GM18520 (cell line): ENCODE data around the gene MFRP.
A peak's percentile ranks its signal among the peaks of the same experiment; 100 is the strongest.
"Not testable (repeated sequence)": the region's sequence is repeated elsewhere in the genome, so short reads cannot be mapped to it uniquely, and the experiment has no call there.

Experiments
- ATAC-seq: cut with Tn5 transposase; IDR thresholded peaks from one replicate; pipeline ENCODE4 v1.9.1; 2021; ENCODE audit not compliant: unreplicated experiment

Gene MFRP

GRCh38 chr11:119346605-119347004 lies at the start of gene MFRP:
Gene MFRP (minus strand): TSS chr11:119346705. CDS start chr11:119346513, 192 bp downstream.
- no peak for ATAC-seq

DNA sequence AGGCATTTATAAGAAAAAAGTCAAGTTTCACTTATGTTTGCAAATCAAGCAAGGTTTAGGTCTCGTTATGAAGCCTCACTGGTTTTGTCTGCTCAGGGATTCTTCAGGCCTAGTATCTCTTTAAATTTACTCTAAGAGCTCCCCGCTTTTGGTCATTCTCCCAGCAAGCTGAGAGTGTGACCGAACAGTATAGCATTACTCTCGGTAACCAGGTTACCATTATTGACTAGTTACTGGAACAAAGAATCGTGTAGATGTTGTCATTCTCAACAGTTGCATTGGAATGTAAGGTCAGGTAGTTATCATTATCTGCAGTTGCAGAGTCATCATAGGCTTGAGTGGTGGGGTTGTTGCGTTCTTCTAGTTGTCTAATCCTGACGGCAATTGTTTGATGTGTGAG lies 44.8 kb upstream of the MFRP start:
- ATAC-seq, result no peak

DNA sequence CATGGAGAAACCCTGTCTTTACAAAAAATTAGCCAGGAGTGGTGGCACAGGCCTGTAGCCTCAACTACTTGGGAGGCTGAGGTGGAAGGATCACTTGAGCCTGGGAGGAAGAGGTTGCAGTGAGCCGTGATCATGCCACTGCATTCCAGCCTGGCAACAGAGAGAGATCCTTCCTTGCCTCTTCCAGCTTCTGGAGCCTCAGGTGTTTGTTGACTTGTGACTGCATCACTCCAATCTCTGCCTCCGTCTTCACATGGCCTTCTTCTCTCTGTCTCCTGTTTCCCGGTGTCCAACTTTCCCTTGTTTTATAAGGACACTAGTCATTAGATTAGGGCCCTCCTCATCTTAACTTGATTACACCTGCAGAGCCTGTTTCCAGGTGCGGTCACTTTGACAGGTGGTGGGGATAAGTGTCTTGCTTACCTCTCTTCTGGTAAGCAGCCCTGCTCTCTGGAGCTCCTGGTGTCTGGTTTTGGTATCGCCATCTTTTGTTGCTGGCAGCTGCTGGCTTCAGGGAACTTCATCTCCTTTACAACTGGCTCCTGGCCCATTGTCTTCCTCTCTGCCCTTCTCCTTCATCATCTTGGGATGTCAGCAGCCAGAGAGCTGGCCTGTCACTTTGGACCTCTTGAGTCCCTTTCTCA lies 43.2 kb upstream of the MFRP start:
- no peak for ATAC-seq

- no peak for ATAC-seq
These were observed 41.6 kb upstream of the MFRP start for GRCh38 chr11:119388103-119388502.

DNA sequence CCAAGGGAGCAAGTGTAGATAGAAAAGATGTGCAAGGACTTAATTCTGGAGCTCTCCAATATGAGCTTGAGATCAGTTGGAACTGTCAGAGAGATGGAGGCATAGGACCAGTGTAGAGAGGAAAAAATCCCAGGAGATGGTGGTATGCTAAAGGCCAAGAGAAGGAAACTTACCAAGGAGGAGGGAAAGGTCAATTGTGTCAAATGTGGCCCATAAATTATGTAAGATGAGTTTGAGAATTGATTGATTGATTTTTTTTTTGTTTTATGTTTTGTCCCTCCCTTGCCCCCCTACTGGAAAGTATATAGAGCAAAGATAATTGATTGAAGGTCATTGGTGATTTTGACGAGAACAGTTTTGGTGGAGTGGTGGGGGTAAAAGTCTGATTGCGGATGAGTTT lies 37.8 kb upstream of the MFRP start:
- ATAC-seq, result no peak

DNA sequence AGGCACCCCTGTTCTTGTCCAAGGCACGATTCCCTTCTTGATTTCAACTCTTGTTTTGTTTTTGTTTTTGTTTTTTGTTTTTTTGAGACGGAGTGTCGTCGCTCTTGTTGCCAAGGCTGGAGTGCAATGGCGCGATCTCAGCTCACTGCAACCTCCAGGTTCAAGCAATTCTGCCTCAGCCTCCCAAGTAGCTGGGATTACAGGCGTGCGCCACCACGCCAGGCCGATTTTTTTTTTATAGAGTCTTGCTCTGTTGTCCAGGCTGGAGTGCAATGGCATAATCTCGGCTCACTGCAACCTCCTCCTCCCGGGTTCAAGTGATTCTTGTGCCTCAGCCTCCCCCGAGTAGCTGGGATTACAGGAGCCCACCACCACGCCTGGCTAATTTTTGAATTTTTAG lies 36.0 kb upstream of the MFRP start:
- not testable (repeated sequence) for ATAC-seq

DNA sequence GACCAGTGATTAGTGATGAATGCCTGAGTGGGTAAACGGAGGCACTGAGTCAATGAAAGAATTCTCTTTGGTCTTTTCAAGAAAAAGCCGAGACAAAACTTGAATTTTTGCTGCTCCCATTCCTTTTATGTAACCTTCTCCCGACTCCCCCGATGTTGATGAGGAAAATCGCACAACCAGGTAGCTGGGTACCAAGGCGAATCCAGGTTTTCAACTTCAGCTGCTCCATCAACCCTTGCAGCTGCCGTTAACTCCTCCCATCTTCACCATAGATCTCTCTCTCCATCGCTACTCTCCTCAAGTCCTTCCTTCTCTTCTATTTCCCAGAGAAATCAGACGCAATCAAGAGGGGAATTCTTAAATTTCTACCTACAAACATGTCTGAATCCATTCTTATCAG lies 35.6 kb upstream of the MFRP start:
- ATAC-seq, result no peak

DNA sequence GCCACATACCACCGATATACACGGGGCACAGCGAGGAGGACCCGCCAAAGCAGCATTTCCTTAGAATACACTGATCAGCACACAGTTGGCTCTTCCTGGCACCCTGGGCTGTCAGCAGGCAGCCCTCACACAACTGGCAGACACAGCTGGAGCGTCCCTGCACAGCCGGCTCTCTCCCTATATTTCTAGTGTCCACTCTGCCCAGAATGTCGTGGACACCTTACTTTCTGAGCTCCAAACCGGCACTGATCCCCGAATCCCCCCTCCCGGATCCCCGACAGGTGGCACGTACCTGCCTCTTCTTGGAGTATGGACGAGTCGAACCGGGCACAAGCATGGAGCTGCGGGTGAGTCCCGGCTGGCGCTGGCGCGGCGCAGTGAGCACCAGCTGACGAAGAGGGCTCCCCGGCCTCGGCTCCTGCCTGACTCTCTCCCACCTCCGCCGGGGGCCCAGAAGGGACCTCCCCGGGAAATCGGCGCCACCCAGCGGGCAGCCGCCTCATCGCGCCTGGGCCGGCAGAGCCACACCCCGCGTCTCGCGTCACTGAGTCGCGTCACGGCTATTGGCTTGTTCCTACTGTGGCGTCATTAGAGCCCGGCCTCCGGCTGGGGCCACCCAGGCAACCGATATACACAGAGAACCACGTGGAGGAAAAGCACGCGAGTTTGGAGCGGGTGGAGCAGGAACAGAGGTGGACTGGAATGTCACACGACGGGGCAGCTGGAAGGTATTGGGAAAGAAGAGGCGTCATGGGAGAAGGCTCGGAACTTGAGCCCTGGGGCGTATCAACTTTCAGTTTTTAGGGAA lies 34.9 kb upstream of the MFRP start, which contains the start of gene USP2:
Gene USP2, minus strand, starts transcription at position 510 of the 808 bp plus-strand sequence. CDS start 8,210 bp downstream, outside the sequence.
- peak; percentile 99 for ATAC-seq

GRCh38 chr11:119380827-119381180 lies 34.3 kb upstream of the MFRP start:
- ATAC-seq, result no peak

DNA sequence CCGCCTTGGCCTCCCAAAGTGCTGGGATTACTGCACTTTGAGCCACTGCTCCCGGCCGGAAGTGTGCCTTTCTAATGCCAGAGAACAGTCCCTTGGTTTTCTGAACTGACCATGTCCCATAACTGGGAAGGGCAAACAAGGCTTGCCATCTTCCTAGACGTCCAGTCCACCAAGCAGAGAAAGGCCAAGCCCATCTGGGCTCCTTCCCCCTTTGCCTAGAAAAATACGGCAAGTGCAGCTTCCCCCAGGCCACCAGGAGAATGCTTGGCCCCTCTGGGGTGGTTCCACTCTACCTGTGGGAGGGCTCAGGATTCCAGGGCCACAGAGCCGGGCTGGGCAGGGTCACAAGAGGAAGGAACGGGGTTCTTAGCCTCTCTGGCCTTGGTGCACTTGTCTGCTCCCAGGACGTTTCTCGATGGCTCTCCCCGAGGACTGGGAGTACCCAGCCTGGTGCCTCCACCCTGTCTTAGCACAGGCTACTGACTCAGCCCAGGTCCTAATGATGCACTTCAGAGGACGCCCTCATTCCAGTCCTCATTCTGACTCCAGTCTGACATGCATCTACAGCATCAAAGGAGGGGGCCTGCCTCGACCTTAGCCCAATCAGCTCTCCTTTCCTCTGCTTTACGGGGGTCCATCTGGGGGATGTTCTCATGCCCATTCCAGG lies 33.8 kb upstream of the MFRP start:
- no peak for ATAC-seq

DNA sequence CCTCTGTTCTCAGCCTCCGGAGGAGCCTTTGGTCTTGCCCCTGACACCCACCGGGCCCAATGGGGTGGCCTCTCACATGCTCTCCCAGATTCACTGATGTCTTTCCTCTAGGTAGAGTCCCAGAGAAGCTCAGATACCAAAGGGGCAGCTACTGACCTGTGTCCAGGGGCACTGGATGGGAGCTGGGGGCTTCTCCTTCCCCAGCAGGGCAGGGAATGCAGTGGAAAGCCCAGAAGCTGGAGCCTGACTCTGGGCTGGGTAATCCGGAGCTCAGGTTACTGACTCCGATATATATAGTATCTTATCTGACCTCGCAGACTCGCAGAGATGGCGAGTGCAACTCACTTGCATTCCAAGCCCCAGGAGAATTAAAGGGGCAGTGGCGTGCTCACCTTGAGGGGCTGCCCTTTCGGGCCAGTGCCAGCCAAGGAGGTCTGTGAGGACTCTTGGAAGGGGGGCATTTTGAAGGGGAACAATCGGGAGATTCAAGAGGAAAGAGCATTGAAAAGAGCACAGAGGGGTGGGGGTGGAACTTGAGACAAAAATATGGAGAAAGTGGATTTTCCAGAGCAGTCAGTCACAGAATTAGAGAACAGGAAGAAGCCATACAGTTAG lies 32.5 kb upstream of the MFRP start:
- no peak for ATAC-seq

DNA sequence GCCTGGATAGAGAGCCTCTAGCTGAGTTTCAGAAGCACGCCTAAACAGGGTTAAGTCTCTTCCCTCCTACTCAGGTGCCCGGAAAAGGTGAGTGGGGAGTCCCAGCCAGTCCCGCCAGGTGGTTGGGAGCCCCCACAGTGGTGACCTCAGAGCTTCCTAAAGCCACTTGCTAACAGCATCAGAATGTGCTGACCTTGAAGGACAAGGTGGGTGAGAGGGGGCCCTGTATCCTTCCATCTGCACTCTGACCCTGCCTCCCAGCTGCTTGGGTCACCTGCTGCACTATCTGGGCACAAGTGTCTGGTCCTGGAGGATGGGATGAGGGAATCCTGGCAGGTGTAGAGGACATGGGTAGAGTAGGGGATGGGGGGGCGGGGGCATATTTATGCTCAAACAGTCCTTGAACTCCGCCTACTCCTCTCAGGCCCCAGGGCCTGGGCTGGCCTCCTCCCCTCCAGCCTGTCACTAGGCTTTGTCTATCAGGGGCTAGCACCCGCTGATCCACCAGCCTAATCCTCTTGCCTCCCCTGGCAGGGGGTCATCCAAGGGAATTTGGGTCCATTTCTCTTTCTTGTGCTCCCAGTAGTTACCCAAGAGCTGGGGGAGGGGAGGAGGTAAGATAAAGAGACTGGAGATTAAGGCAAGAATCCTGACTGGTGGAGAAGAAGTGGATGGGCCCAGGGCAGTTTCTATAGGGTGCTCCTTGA lies 31.6 kb upstream of the MFRP start:
- ATAC-seq, result no peak

GRCh38 chr11:119377112-119377901 lies 30.8 kb upstream of the MFRP start:
- no peak for ATAC-seq

- ATAC-seq, result no peak
These were observed 29.8 kb upstream of the MFRP start for GRCh38 chr11:119376197-119376847.

DNA sequence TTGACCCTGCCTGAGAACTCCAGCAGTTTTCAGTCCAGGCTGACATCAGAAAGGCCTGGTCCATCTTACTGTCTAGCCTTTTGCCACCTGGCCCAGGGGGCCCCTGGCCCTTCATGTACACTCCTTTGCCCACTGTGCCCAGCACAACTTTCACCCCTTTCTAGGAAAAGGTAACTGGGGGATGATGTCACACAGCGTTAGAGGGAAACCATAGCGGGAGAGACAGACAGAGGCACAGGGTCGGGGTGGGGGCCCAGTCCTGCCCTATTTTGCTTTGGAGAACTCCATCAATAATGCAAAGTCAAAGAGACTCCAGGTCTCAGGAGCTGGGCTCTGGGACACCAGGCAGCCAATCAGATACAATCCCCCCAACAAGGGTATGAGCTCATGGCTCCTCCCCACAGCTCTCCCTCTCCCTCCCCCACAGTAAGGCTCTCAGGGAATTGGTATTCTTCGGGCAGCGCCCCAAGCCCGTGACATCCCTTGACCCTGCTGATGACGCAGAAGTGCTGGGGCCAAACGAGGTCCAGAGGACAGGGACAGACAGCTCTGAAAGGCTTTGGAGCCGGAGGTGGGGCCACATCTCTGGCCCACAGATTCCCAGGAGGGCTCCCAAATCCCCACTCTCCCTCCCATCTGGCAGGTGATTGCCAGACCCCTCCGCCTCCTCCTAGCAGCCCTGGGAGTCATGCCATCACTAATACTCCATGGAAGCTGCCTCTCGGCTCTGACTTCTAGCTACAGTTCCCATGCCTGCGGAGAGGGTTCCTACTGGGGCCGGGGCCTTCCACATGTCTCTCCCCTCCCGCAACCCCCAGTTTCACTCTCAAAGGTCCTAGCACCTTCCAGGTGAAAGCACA lies 29.1 kb upstream of the MFRP start:
- ATAC-seq, result no peak

- no peak for ATAC-seq
These were observed 28.3 kb upstream of the MFRP start for GRCh38 chr11:119374632-119375336.

- ATAC-seq, result no peak
These were observed 27.6 kb upstream of the MFRP start for GRCh38 chr11:119373921-119374631.
